Sigmoid colon (tissue), 7 donors: Measurements from ENCODE around the gene CTDSPL2. TPM values are rescaled to one million over a fixed set of nuclear protein-coding genes. Genes with fewer than 3 reads are reported as not detected.

ENCODE experiments used
- DNase-seq: peaks from one replicate; pipeline ENCODE4 v3.0.0-alpha.2; 2019
- H3K27ac ChIP-seq, 4 donors: fragments of 200-600 bp; sonication (generic); one replicate each; pipeline ENCODE4 v1.5.1; 2016 to 2019; ENCODE audit warnings: mild to moderate bottlenecking in 1 of 4
- H3K27me3 ChIP-seq, 3 donors: fragments of 200-600 bp; sonication (generic); one replicate each; pipeline ENCODE4 v1.5.1; 2019; ENCODE audit warnings: mild to moderate bottlenecking in 1 of 3
- H3K36me3 ChIP-seq, 4 donors: fragments of 200-600 bp; sonication (generic); one replicate each; pipeline ENCODE4 v1.5.1; 2016 to 2019
- H3K4me1 ChIP-seq, 4 donors: fragments of 200-600 bp; sonication (generic); one replicate each; pipeline ENCODE4 v1.5.1; 2017 to 2019
- H3K4me3 ChIP-seq, 4 donors: fragments of 200-600 bp; sonication (generic); one replicate each; pipeline ENCODE4 v1.5.1; 2017 to 2019; ENCODE audit warnings: mild to moderate bottlenecking in 2 of 4, moderate library complexity in 1 of 4
- H3K9me3 ChIP-seq, 4 donors: fragments of 200-600 bp in 3 of 4; sonication (generic) in 3 of 4; one replicate each; pipeline versions ENCODE4 v1.5.1 to v1.6.1; 2013 to 2019
- EP300 ChIP-seq, 4 donors: sonication (generic); formaldehyde crosslinking; IDR thresholded peaks; one replicate each; pipeline ENCODE4 v1.6.1; 2017; ENCODE audit warnings: antibody characterized with exemption in 4 of 4
- POLR2A ChIP-seq, 2 donors: fragments of 450-650 bp; IDR thresholded peaks; one replicate each; pipeline ENCODE4 v1.6.1; 2016; ENCODE audit warnings: antibody characterized with exemption in 2 of 2, mild to moderate bottlenecking in 2 of 2, moderate library complexity in 2 of 2
- POLR2AphosphoS5 ChIP-seq, 4 donors: sonication (generic); formaldehyde crosslinking; IDR thresholded peaks; one replicate each; pipeline ENCODE4 v1.6.1; 2017; ENCODE audit warnings: antibody characterized with exemption in 4 of 4
- WGBS, 2 donors: extraction: QIAGEN DNeasy Blood & Tissue Kit; methylation state at CpG; one replicate each; pipeline ENCODE4 v1.1.7; 2013; 5-methylcytosine and 5-hydroxymethylcytosine counted together
- intact Hi-C: fragments of 100-400 bp; cut with DNase I; formaldehyde crosslinking; loops from one replicate; pipeline ENCODE4 v1.15.1; 2023
- polyA plus RNA-seq, 3 donors: library from polyadenylated mRNA; stranded (reverse); fragments of 200-250 nt; gene quantifications; one replicate each; pipeline ENCODE4 v1.2.3, GENCODE V29; 2013
- total RNA-seq, 4 donors: library from RNA; depleted of rRNA; stranded (reverse); fragments of >200 nt; gene quantifications; one replicate each; pipeline ENCODE4 v1.1.0, GENCODE V29; 2016
- TF ChIP-seq, protein P1 (sequence below), 4 experiments: fragments of 450-650 bp in 3 of 4; fragments of 200-600 bp in 1 of 4; IDR thresholded peaks; one replicate each; pipeline ENCODE4 v1.5.1; 2016 to 2019; ENCODE audit warnings: antibody characterized with exemption in 4 of 4, mild to moderate bottlenecking in 3 of 4, moderate library complexity in 2 of 4
- donor health status: healthy with polysubstance abuse.
- donor health status: Bipolar disorder and iron deficiency.
- donor health status: healthy.

The CTDSPL2 gene
- total and polyA plus RNA-seq, 7 donors = 5.4 to 57.8 (median 25.4) TPM

DNA sequence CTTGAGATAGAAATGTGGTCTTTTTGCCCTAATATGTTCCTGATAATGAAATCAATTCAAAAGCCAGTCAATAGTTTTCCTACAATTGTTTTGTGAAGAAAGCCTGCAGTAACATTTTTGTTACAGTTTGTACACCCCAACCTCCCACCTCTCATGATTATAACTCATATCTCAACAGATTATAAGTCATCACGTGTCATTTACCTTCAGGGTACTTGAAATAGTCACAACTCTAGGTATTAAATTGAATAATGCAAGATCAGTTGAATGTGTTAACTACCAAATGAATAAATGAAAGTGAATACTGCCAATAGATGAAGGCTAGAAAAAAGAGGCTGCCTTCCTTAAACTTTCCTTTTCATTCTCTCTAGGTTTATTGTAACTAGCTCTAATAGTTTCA lies 32.9 kb upstream of the CTDSPL2 start:
- TF ChIP-seq EP300 (IDR thresholded peaks at IDR 0.05) (no peak), POLR2AphosphoS5 (IDR thresholded peaks at IDR 0.05) (no peak), POLR2A (IDR thresholded peaks at IDR 0.05) (no peak)
- TF ChIP-seq, protein P1, sequence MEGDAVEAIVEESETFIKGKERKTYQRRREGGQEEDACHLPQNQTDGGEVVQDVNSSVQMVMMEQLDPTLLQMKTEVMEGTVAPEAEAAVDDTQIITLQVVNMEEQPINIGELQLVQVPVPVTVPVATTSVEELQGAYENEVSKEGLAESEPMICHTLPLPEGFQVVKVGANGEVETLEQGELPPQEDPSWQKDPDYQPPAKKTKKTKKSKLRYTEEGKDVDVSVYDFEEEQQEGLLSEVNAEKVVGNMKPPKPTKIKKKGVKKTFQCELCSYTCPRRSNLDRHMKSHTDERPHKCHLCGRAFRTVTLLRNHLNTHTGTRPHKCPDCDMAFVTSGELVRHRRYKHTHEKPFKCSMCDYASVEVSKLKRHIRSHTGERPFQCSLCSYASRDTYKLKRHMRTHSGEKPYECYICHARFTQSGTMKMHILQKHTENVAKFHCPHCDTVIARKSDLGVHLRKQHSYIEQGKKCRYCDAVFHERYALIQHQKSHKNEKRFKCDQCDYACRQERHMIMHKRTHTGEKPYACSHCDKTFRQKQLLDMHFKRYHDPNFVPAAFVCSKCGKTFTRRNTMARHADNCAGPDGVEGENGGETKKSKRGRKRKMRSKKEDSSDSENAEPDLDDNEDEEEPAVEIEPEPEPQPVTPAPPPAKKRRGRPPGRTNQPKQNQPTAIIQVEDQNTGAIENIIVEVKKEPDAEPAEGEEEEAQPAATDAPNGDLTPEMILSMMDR (IDR thresholded peaks at IDR 0.05) = no peak
- no peak for DNase-seq
- no peaks in the 10 kb centered on the region for H3K27me3 ChIP-seq
- WGBS, 2 donors = 77 to 83% methylated on average over 1 of the region's 1 CpG
- no peaks in the 10 kb centered on the region for H3K4me1 ChIP-seq
- no peak overlapping the region for H3K27ac ChIP-seq
- H3K9me3 ChIP-seq = no peaks in the 10 kb centered on the region
- H3K4me3 ChIP-seq = no peak overlapping the region
- intact Hi-C loops = no loop called here
- peaks cover 0 to 4% (median 1%) of the 10 kb centered on the region in 4 donors for H3K36me3 ChIP-seq

DNA sequence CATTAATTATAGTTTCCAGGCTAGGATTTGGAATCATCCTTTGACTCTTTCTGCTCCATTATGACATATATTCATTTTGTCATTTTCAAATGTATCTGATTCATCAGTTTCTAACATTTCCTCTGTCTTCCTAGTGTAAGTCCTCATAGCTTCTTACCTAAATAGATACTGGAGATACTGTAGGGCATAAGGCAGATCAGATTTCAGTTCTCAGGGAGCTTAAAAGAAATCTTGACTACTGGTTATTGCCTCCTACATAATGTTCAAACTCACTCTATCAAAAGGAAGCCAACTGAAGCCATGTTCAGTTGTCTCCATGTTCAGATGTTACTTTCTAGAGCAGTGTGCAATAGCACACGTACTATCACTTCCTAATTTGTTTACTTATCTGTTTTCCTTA lies 29.6 kb upstream of the CTDSPL2 start:
- TF ChIP-seq, protein P1 (IDR thresholded peaks at IDR 0.05) = no peak
- TF ChIP-seq POLR2A (IDR thresholded peaks at IDR 0.05) (no peak), POLR2AphosphoS5 (IDR thresholded peaks at IDR 0.05) (no peak), EP300 (IDR thresholded peaks at IDR 0.05) (no peak)
- no peak for DNase-seq
- no peaks in the 10 kb centered on the region for H3K27me3 ChIP-seq
- H3K4me3 ChIP-seq = no peak overlapping the region
- H3K36me3 ChIP-seq = peaks cover 0 to 3% (median 0%) of the 10 kb centered on the region in 4 donors
- WGBS, 2 donors = 85 to 86% methylated on average over 1 of the region's 1 CpG
- H3K27ac ChIP-seq = no peak overlapping the region
- no peaks in the 10 kb centered on the region for H3K4me1 ChIP-seq
- intact Hi-C loops = no loop called here
- H3K9me3 ChIP-seq = no peaks in the 10 kb centered on the region

DNA sequence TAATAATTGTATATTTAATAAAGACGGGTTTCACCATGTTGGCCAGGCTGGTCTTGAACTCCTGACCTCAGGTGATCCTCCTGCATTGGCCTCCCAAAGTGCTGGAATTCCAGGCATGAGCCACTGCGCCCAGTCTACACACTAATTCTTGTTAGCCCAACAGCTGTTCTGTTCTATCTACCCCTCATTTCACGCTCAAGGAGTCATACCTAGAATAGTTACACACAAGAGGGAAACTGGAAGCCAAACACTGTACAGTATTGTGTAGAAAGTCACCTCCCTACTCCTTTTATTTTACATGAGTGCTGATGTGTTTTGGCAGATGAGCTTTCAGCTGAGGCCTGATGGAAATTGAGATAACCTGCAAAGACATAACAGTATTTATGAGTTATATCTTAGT lies 13.4 kb upstream of the CTDSPL2 start:
- WGBS, 2 donors = 94% methylated on average over 3 of the region's 3 CpGs
- TF ChIP-seq POLR2AphosphoS5 (IDR thresholded peaks at IDR 0.05) = no peak
- TF ChIP-seq, protein P1 (IDR thresholded peaks at IDR 0.05) = no peak
- no peak for TF ChIP-seq EP300 (IDR thresholded peaks at IDR 0.05)
- TF ChIP-seq POLR2A (IDR thresholded peaks at IDR 0.05) = no peak
- no peak overlapping the region for H3K4me3 ChIP-seq

DNA sequence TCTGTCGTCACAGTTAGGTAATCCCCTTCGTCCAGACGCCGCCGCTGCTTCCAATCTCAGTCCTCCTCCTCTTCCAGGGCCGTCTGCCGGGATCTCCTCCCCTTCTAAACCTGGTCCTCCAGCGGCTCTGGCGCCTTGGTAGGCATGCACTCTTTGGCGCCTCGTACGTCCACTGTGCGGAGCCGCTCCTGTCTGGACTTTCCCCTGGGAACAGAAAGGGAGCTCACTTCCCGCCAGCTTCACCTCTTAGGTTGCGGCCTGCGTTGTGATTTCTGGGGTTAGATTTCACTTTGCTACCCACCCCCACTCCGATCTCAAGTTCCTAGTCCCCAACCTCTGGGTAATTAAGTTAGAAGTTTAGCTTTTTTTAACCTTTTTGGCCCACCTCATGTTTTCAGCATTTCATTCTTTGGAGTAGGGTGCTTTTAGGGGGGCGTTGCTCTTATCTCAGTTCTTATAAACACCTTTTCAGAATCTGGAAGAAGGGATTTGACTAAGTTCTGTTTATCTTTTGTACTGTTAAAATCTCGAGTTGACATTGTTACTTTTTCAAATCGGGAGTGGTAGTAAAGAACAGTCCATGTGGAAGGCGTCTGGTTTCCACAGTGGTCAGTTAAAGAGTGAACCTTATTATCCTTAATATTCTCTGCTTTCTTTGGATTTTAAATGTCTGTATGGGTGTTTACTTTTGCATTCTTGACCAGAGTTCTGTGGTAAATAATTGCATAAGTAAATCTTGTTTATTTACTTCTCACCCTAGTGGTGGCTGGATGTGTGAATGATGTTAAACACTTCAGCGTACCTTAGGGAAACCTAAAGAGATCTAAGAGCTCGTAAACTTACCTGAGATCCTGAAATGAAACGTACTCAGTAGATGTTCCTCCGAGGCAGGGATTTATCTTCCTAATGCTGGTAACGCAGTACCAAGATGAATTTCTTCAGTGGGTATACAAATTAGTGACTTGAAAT lies 611 bp downstream of the CTDSPL2 start:
- intact Hi-C loops = loop anchor here (2.0 to 10.0 kb wide), 4 partner anchors 109 to 767 kb away; partner anchors contain the start of genes EIF3J and GOLM2
- TF ChIP-seq POLR2A (IDR thresholded peaks at IDR 0.05) (no peak), EP300 (IDR thresholded peaks at IDR 0.05) (no peak), POLR2AphosphoS5 (IDR thresholded peaks at IDR 0.05) (no peak)
- TF ChIP-seq, protein P1 (IDR thresholded peaks at IDR 0.05) = no peak
- peak overlapping the region; percentile 66 to 89 (median 82) for H3K4me3 ChIP-seq
- H3K27me3 ChIP-seq = no peaks in the 10 kb centered on the region
- peak overlapping the region; percentile 92 to 95 (median 94) for H3K27ac ChIP-seq
- 1% methylated on average over 27 of the region's 27 CpGs for WGBS, 2 donors
- peaks cover 0 to 4% (median 0%) of the 10 kb centered on the region in 4 donors for H3K36me3 ChIP-seq
- peaks cover 0 to 33% (median 26%) of the 10 kb centered on the region in 4 donors for H3K4me1 ChIP-seq
- H3K9me3 ChIP-seq = no peaks in the 10 kb centered on the region
- DNase-seq = no peak

More for the DNA sequence above, 13.4 kb upstream of the CTDSPL2 start:
- intact Hi-C loops = no loop called here
- Histone ChIP-seq H3K27me3 (no peaks in the 10 kb centered on the region), H3K9me3 (no peaks in the 10 kb centered on the region), H3K27ac (no peak overlapping the region), H3K36me3 (peaks cover 0 to 30% (median 0%) of the 10 kb centered on the region in 4 donors), H3K4me1 (no peaks in the 10 kb centered on the region)
- DNase-seq = no peak
